CD4-positive, alpha-beta T cell treated with Interleukin-4 for 1 hour (primary cell): ENCODE data around the gene LOXHD1.

Experiments
- DNase-seq, 2 donors: peaks; one replicate each; pipeline ENCODE4 v3.0.0-alpha.2; 2020 to 2022

LOXHD1 gene

DNA sequence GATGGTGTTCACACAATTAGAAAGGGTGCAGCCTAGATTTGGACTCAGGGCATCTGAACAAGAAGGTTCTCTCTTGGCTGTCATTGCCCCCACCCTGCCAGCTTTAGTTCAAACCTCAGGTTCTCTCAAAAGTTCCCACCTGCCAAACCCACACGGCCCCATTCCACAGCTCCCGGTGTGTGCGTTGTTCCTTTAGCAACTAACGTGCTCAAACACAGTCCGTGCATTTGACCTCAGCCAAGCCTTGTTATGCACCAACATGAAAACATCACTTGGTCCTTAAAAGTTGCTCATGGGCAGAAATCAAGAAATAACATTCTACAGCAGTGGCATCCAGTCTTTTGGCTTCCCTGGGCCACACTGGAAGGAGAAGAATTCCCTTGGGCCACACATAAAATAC lies 32.0 kb downstream of the LOXHD1 start:
- no peak for DNase-seq

DNA sequence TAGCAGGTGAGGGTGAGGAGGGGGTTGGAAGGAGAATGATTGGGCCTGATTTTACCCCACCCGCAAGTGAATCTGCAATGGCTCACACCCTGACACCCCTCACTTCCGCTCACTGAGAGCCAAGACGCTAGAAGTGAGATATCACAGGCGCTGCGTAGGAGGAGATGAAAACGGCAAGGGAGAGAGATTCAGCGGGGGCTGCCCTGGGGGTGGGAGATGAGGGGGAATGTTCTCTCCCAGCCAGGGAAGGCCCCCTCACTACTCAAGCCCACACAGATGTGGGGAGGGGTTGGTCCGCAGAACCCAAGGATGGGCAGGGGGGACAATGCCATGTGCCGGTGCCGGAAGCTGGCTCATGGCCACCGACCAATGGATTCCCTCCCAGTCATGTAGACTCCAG lies 32.9 kb downstream of the LOXHD1 start:
- DNase-seq, result peak in 1 of 2 donors; percentile 13

DNA sequence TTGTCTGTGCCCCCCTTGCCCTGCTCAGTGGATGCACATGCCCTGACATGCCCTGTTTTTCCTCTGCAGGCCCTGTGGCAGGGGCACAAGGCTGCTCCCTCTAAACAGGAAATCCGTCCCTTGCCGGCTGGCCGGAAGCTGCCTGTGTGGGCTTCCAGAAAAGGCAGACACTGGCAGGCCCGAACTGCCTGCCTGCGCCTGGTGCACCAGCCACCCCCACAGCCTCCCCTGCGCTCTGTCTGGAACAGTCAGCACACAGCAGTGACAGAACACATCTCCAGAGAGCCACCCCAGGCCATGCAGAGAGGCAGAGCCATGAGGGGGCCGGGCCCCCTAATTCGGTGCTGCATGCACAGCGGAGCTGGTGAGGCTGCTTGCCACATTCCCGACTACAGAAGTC lies 33.5 kb downstream of the LOXHD1 start:
- DNase-seq, result peak in 1 of 2 donors; percentile 7

DNA sequence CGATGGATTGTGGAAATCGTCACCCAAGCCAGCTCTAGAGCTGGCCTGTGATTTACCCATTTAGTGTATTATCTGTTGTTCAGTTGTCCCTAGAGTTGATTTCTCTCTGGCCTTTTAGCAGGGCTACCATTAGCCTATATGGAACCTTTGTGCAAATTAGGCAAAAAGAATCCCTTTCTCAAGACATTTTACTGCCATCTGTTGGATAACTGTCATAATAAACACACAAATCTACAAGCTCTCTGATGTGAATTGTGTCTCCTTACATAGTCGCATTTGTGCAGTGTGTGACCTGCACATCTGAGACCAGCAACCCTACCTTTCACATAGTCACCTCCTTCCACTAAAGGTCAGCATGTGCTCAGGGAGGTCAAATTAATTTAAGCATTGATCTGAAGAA lies 34.0 kb downstream of the LOXHD1 start:
- DNase-seq, result no peak

DNA sequence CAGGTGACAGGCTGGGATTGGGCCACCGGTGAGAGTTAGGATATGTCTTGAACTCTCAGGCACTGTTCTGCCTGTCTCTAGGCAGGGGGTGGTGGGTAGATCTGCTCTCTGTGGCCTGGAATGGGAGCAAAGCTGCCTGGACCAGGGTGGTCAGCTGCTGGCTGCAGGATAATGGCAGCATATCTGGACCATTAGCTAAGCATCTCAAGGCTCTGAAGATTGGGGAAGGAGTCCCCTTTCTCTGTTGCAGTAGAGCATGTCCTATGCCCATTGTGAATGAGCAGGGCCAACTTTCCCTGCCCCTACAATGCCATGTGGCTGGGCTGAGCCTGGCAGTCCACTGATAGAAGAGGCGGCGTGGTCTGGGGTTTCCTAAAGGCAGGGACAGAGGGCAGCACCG lies 34.6 kb downstream of the LOXHD1 start:
- no peak for DNase-seq

DNA sequence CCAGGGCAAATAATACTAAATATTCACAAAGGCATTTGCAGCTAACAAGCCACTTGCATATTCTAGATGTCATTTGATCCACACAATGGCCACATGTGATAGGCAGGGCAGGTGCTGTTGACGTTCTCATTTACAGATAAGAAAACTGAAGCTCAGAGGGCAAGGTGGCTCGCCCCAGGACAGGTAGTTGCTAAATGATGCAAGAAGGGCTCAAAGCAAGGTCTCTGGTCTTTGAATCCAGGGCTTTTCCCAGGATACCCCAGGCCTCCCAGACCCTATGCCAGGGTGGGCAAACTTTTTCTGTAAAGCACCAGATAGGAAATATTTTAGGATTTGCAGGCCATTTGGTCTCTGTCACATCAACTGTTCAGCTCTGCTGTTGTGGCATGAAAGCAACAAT lies 35.1 kb downstream of the LOXHD1 start:
- no peak for DNase-seq

DNA sequence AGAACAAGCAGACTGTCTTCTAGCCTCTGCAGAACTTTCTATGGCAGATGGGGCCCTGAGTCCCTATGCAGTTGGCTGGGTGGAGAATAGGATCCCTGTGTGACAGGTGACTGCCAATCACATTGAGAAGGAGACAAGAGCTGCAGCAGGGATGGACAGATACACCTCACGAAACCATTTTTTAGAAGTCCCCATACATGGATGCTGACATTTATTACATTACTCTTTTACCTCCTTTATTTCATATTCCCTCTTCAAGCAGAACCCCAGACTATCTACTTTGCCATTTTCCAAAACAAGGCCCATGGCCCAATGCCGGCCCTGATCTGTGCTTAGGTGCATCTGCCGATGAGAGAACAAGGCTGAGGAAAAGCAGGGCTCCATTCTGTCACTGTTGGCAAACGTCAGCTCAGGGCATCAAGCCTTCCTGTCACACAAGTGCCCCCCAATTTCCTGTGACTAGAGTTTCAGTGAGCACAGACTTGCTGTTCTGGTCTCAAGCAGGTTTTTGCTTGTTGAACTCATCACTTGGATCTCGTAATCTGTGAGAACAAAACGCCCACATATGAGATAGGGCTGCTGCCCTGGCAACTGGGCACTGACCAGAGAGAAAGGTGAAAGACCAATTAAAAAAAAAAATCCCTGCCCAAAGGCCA lies 35.8 kb downstream of the LOXHD1 start:
- no peak for DNase-seq

DNA sequence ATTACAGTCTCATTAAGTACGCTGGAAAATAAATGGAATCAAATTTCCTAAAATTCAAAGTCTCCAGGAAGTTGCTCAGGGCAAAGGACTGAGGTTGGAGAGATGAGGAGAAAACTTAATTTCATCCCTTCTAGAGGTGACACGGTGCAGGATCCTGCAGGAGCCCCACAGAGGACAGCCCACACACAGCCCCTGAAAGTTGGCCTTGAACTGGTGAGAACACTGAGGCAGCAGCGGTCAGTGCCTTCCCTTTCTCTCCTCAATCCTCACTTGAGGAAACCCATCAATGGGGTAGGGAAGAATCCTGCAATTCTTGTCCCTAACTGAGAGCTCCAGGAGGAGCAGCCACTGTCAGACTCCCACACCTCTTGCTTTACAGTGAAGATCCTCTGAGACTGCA lies 37.5 kb downstream of the LOXHD1 start:
- no peak for DNase-seq

DNA sequence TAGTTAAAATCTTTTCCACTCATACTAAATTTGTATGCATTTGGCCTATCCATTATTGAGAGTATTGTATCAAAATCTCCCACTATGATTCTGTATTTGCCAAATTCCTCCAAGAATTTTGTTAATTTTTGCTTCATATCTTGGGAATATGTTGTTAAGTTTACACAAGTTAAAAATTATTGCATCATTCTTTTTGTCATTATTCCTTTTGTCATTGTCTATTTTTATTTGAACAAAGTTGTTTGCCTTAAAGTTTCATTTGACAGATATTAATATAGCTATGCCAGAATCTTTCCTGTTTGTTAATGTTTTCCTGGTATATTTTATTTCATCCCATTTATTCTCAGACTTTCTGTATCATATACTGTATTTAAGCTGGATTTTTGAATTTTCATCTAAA lies 41.3 kb downstream of the LOXHD1 start:
- DNase-seq, result no peak

DNA sequence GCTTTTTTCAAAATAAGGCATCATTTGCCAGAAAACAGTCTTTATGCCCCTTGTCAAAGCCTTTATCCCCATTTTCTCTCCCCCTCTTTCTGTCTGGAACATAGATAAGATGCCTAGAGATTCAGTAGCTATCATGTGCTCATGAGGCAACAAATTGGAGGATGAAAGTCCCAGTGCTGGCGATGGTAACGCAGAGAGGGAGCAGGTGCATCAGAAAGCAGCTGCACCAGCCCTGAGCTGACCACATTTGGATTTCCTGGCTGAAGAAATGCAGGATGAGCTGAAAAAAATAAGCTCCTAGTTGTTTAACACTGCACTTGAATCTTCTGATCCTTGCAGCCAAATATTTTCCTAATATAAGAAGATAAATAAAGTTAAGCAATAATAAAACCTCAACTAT lies 48.0 kb downstream of the LOXHD1 start:
- DNase-seq, result no peak

DNA sequence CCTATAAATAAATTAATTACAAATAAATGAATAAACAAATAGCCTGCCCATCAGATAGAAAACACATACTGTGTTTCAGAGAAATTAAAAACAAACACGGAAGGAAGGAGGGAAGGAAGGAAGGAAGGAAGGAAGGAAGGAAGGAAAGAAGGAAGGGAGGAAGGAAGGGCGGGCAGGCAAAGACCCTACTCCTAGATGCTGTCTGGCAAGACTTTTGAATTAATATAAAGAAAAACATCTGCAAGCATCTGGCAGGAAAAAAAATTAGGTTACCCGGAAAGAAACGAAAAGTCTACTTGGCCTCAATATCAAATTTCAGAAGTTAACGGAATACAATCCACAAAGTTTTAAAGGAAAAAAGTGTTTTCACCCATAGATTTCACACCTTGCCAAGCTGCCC lies 49.1 kb downstream of the LOXHD1 start:
- DNase-seq, result no peak

DNA sequence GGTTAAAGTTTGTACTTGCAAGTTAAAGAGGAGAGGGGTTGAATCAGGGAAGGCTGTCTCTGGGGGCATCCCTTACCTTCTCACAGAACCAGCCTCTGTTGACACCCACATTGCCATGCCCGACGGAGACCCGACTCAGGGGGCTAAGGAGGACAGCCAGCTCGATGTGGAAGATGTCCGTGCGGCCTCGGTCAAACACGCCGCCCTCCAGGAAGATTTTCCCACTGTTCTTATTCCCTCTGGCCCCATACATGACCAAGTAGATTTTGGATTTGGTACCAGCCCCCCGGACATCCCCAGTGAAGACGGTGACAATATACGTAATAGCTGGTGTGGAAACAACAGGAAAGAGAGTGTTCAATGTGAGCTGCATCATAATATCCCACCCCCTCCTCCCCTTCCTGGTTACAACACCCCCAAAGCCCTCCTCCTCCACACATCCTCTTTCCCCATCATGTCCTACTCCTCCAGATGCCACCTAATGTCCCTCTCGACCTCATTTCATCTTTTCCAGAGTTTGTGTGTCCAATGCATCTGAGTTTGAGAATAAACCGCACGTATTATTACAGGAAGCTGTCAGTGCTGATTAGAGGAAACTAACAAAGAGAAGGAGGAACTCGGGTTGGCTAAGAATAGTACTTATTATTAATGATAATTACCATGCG lies 55.7 kb downstream of the LOXHD1 start:
- no peak for DNase-seq

DNA sequence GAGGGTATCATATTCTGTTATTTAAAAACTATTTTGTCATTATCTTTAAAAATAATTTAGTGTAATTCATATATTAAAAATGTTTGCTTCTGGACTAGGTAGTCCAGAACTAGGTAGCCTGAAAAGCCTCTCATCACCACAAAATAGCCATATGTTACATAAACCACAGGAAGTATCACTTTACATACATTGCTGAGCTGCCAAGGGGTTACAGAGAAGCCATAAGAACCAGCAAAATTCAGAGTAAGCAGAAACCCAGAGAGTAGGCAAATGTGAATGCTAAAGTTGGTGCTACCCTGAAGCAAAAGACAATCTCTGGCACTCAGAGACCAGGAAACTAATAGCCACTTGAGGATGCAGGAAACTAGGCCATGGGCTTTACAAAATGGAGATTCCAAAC lies 60.9 kb downstream of the LOXHD1 start:
- no peak for DNase-seq

DNA sequence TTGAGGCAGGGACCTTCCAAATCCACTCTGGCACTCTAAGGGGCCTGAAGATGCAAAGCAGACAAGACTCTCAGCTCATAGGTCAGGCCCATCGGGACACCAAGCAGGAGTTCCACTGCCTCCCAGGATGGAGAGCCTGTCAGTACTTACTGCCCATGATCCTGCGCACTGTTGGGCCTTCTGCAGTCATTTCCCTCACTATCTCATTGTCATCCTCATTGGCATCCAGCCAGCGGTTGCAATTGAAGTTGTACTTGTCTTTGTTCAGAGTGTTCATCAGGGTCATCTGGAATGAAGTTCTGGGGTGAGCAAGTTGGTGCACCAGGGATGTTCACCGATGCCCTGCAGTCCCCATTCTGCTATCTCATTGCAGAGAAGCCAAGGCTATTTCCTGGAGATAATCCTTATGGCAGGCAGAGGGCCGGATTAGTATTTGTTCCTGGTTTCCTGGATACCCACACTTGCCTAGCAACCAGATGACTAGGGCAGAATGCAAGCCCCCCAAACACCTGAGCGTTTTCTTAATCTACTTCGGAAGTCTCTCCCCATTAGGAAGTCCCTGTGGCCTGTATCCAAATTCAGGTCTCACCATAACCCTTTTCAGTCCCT lies 65.1 kb downstream of the LOXHD1 start:
- DNase-seq, result no peak

DNA sequence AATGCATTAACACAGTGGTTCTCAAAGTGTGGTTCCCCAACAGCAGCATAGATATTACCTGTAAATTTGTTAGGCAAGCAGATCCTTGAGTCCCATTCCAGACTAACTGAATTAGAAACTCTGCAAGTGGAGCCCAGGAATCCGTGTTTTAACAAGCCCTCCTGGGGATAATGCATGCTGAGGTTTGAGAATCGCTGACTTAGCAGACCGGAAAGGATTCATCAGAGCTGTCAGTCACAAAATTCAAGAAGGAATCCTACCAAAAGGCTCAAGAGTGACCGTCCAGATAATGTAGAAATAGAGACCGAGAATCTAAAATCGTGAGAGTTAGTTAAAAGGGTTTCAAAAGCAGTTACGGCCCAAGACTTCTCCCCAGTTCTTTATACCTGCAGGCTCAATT lies 66.9 kb downstream of the LOXHD1 start:
- DNase-seq, result no peak

DNA sequence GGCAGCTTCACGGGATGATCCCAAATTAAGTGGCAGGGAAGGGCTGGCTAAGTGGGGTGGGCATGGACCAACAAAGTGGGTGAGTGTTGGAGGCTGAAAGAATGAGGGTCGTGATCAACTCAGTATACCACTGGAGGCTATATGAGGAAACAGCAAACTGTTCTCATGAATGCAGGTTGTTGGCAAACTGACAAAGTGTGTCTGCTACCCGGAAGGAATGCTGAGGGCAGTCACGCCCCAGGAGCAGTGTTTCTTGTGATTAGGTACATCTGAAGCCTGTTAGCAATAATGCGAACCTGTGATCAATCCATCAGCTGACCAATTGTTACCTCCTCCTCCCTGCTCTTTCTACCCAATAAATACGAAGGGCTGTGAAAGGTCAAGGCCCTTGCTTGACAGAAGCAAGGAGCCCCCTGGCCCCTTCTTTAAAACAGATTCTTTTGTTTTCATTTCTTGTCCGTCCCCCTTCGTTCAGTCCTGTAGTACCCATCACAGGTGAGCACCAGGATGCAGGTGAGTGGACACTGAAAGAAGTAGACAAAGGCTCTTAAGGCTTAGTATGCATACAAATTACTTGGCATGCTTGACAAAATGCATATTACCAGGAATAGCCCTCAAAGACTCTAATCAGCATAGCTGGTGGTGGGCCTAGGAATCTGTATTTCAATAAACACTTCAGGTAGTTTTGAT lies 67.9 kb downstream of the LOXHD1 start:
- DNase-seq, result no peak

DNA sequence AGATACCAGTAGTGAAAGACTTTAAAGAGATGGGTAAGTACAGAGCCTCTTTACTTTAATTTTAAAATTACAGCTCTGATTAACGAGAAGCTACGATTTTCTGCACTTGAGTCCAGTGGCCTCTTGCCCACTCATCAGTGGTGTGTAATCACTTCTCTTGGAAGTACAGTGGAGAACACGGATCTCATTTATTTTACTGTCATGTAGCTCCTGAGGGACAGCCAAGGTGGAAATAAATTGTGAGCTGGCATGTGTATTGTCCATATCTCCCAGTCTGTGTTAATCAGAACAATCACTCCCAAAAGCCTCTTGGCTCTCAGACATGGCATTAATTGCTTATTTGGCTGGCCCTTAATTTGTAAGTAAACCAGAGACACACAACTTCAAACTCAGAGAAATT lies 69.4 kb downstream of the LOXHD1 start:
- no peak for DNase-seq

DNA sequence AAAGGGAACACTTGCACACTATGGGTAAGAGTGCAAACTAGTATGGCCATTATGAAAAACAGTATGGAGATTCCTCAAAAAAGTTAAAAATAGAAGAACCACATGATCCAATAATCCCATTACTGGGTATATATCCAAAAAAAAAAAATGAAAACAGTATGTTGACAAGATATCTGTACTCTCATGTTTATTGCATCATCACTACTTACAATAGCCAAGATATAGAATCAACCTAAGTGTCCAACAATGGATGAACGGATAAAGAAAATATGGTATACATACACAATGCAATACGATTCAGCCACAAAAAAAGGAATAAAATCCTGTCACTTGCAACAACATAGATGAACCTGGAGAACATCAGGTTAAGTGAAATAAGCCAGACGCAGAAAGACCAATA lies 73.3 kb downstream of the LOXHD1 start:
- DNase-seq, result no peak

DNA sequence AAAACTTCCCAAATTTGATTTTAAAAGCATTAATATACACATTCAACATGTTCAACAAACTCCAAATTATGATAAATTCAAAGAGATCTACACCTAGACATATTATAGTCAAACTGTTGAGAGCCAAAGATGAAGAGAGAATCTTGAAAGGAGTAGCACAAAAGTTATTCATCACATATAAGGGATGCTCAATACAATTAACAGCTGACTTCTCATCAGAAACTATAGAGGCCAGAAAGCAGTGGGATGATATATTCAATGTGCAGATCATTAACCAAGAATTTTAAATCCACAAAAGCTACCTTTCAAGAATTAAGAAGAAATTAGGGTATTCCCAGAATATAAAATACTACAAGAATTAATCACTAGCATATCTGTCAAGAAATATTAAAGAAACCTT lies 75.4 kb downstream of the LOXHD1 start:
- DNase-seq, result no peak

DNA sequence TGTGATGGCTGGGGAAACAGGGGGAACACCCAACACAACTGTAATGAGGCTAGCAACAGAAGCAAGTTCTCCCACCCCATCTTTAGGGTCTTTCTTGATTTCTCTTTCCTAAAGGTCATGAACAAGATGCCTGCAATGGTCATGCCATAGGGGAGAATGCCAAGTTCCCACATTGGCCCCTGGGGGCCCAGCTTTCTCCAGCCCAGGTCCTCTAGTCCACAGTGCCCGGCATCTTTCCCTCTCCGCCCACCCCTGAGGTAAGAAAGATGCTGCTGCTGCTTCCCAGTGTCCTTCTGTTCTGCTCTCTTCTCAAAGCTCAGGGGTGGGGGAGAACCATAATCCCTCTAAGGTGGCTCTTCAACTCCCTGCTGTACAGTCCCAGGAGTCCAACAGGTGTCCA lies 78.0 kb downstream of the LOXHD1 start:
- DNase-seq, result no peak

DNA sequence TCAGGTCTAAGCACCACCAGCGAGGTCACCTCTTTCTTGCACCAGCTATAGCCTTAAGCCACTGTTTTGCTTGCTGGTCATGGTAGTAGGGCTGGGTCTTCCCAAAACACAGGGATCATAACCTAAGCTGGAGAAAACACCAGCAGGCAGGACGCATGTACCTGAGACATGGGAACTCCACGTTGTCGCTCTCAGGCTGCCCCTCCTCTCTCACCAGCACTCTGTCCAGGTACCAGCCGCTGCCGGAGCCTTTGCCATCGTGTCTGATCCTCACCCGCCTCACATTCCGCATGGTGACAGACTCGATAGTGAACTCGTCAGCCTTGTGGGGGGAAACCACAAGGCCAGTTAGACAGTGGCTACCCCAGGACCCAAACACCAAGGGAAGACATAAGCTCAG lies 79.5 kb downstream of the LOXHD1 start:
- DNase-seq, result no peak

DNA sequence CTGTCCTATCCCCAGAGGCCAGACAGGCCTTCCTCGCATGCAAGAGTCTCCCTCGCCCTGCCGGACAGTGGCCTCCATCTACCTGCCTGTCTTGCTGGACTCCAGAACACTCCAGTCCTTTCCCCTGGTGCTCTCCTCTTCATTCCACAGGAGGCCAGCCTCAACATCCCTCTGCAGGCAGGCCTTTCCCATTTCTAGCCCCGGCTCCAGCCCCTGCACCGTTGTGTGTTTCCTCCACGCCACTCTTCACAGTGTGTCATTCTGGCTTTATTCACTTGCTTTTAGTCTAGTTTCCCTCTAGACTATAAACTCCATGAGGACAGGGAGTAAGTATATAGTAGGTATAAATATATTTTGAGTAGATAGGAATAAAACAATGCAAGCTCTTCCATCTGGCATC lies 81.2 kb downstream of the LOXHD1 start:
- DNase-seq, result no peak

DNA sequence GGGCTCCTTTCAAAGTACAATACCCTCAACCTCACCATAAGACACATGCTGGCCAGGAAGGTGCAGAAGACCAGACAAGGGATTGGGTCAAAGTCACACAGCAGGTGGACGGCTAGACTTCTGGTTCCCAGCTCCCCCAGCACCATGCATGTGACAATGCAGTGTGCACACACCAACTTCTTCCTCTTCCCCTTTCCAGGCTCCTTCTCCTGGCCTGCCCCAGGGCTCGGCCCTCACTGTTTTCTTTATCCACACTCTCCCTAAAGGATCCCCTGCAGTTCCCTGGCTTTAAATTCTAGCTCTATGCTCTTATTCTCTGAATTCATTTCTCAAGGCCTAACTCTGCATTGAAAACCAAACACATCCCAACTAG lies 82.3 kb downstream of the LOXHD1 start:
- no peak for DNase-seq
